Progenitor cell of endocrine pancreas (in vitro differentiated cells): ENCODE measurements around the gene GNRHR. TPM values are rescaled to one million over a fixed set of nuclear protein-coding genes. Genes with fewer than 3 reads are reported as not detected.
"Not testable (repeated sequence)": the region's sequence is repeated elsewhere in the genome, so short reads cannot be mapped to it uniquely, and the experiment has no call there.

Experiments used
- DNase-seq: peaks from one replicate; pipeline ENCODE4 v3.0.0; 2021; ENCODE audit warnings: low spot score; ENCODE audit not compliant: unreplicated experiment
- H3K27ac Mint-ChIP-seq: 2 replicates; pipeline ENCODE4 v1.8.0; 2021; ENCODE audit warnings: mild to moderate bottlenecking, moderate library complexity, mixed read lengths
- H3K27me3 Mint-ChIP-seq: 2 replicates; pipeline ENCODE4 v1.8.0; 2021; ENCODE audit warnings: mixed read lengths
- H3K36me3 Mint-ChIP-seq: 2 replicates; pipeline ENCODE4 v1.8.0; 2022; ENCODE audit warnings: mixed read lengths; ENCODE audit not compliant: insufficient read depth
- H3K4me1 Mint-ChIP-seq: 2 replicates; pipeline ENCODE4 v1.8.0; 2021; ENCODE audit warnings: low read depth, mixed read lengths
- H3K4me3 Mint-ChIP-seq: 2 replicates; pipeline ENCODE4 v1.8.0; 2021; ENCODE audit warnings: low read depth, mild to moderate bottlenecking, moderate library complexity, mixed read lengths
- H3K9me3 Mint-ChIP-seq: 2 replicates; pipeline ENCODE4 v1.8.0; 2021; ENCODE audit warnings: low read depth, mixed read lengths
- total RNA-seq: library from RNA; stranded (reverse); gene quantifications from 2 replicates; pipeline ENCODE4 v1.2.1, GENCODE V29; 2021
- TF ChIP-seq, protein P1 (sequence below): fragments of 200-600 bp; sonication (generic); IDR thresholded peaks from one replicate; pipeline ENCODE4 v1.5.0; 2021; ENCODE audit warnings: antibody characterized with exemption, mild to moderate bottlenecking; ENCODE audit not compliant: unreplicated experiment

The GNRHR gene
- total RNA-seq, 1 donor from 2014 or later, result not detected

DNA sequence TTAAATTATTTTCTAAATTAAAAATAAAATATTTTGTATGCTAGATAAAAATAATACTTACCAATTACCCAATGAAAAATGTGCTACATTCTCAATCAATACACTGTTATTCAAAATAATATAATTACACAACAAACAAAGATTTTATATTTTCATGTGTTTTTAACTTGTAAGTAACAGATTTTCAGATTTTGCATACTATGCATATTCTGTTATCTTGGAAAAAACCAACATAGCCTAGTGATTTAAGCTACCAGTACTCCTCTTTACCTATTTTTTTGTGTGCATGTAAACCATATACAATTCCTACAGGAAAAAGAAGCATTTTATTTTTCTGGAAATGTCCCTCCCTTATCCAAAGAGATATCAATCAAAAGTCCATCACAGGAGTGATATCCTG lies 10.0 kb upstream of the GNRHR start:
- Mint-ChIP-seq H3K36me3 (no peaks in the 10 kb centered on the region), H3K9me3 (no peaks in the 10 kb centered on the region), H3K4me3 (no peak overlapping the region), H3K27ac (no peak overlapping the region), H3K27me3 (no peaks in the 10 kb centered on the region), H3K4me1 (peaks cover 3% of the 10 kb centered on the region)
- no peak for DNase-seq
- TF ChIP-seq, protein P1, sequence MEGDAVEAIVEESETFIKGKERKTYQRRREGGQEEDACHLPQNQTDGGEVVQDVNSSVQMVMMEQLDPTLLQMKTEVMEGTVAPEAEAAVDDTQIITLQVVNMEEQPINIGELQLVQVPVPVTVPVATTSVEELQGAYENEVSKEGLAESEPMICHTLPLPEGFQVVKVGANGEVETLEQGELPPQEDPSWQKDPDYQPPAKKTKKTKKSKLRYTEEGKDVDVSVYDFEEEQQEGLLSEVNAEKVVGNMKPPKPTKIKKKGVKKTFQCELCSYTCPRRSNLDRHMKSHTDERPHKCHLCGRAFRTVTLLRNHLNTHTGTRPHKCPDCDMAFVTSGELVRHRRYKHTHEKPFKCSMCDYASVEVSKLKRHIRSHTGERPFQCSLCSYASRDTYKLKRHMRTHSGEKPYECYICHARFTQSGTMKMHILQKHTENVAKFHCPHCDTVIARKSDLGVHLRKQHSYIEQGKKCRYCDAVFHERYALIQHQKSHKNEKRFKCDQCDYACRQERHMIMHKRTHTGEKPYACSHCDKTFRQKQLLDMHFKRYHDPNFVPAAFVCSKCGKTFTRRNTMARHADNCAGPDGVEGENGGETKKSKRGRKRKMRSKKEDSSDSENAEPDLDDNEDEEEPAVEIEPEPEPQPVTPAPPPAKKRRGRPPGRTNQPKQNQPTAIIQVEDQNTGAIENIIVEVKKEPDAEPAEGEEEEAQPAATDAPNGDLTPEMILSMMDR, result no peak

DNA sequence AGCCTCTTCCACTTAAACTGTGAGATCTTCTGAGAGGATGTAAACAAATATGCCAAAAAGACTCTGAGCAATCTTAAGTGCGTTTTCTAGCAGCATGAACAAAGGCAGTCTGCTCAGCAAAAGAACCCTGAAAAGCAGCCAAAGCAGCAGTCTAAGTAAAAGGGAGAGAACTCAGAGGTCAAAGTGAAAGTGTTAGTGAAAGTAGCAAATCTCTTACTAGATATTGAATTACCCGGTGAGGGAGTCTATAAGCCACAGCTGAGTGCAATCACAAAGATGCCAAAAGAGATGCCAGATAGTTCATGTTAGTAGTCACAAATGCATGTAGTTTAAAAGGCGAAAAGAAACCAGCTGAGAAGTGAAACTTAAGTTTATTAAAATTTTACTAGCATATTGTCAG lies 7.9 kb upstream of the GNRHR start:
- no peaks in the 10 kb centered on the region for H3K9me3 Mint-ChIP-seq
- H3K27me3 Mint-ChIP-seq, result no peaks in the 10 kb centered on the region
- no peak overlapping the region for H3K27ac Mint-ChIP-seq
- peaks cover 6% of the 10 kb centered on the region for H3K4me1 Mint-ChIP-seq
- TF ChIP-seq, protein P1, result no peak
- H3K36me3 Mint-ChIP-seq, result no peaks in the 10 kb centered on the region
- no peak overlapping the region for H3K4me3 Mint-ChIP-seq
- no peak for DNase-seq

DNA sequence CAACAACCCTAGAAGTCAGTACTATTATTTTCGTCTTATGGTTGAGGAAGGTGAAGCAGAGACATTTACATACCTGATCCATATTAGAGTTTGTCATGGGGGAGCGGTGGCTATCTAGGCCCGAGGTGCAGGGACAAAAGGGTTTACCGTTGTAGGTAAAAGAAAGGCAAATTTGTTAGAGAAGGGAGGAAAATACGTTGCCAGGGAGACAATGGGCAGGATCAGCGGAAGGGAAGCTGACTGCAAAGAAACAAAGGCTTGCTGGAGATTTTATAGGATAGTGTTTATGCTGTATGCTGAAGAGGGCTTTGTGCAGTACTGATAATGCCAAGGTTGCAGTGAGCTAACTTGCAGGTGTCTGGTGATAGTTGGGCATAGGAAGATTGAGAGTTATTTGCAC lies 2.8 kb upstream of the GNRHR start:
- H3K4me3 Mint-ChIP-seq, H3K9me3 Mint-ChIP-seq, H3K4me1 Mint-ChIP-seq, H3K27ac Mint-ChIP-seq, DNase-seq, H3K27me3 Mint-ChIP-seq, H3K36me3 Mint-ChIP-seq: not testable (repeated sequence)

DNA sequence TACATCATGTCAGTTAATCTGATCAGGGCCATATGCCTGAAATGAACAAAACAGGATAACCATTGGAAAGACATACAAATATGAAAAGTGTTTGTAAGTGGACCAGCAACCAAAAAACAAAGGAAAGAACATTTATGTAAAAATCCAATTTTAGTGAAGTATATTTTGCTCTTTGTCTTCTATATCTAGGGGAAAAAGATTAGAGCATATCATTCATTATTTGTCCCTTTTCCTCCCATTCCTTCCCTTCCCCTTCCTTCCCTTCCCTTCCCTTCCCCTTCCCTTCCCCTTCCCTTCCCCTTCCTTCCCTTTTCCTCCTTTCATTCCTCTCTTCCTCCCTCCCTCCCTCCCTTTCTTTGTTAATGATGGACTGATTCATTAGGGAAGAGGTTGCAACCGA lies 1.8 kb upstream of the GNRHR start:
- H3K4me1 Mint-ChIP-seq, result peaks cover 11% of the 10 kb centered on the region
- no peaks in the 10 kb centered on the region for H3K9me3 Mint-ChIP-seq
- H3K27ac Mint-ChIP-seq, result no peak overlapping the region
- no peak overlapping the region for H3K4me3 Mint-ChIP-seq
- no peaks in the 10 kb centered on the region for H3K27me3 Mint-ChIP-seq
- TF ChIP-seq, protein P1, result no peak
- DNase-seq, result no peak
- no peaks in the 10 kb centered on the region for H3K36me3 Mint-ChIP-seq

DNA sequence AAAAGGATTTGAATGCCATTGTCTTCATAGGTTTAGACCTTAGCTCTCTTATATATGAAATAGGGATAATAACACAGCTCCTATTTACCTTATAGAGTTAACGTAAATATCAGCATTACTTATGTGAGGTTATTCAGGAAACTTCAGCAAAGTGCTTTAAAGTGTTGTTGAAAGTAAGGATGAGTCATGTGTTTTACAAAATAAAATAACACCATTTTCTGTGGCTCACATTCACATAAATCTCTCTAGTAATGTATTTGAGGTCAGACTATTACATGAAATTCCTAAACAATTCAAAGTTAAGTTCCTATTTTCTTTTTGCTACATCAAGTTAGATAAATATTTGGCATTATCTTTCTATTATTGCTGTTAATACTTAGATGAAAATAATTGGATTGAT lies 2.9 kb downstream of the GNRHR start:
- Mint-ChIP-seq H3K9me3 (no peaks in the 10 kb centered on the region), H3K27ac (no peak overlapping the region), H3K27me3 (no peaks in the 10 kb centered on the region), H3K36me3 (no peaks in the 10 kb centered on the region), H3K4me3 (no peak overlapping the region), H3K4me1 (peaks cover 4% of the 10 kb centered on the region)
- TF ChIP-seq, protein P1, result no peak
- DNase-seq, result no peak

DNA sequence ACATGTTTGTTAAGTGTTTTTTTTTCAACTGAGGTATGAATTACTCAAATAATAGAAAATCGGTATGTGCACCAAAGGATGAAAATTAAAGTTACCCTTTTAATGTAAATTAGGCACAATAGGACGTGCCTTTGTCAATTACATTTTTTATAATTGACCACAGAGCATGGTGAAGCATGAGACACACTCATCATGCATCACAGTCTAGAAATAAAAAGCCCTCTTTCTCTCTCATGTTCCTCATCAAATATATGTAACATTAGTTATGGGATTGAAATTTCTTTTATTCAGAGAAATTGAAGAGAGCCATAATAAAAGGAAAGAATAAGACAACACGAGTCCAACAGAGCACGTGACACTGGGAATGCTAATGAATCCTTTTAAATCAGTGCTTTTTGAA lies 3.5 kb downstream of the GNRHR start:
- Mint-ChIP-seq H3K27ac (no peak overlapping the region), H3K27me3 (no peaks in the 10 kb centered on the region), H3K9me3 (no peaks in the 10 kb centered on the region), H3K36me3 (no peaks in the 10 kb centered on the region), H3K4me1 (peaks cover 6% of the 10 kb centered on the region), H3K4me3 (no peak overlapping the region)
- TF ChIP-seq, protein P1, result no peak
- DNase-seq, result no peak
